GM18873 (cell line): Measurements from ENCODE around the gene KLHDC9.
"Not testable (repeated sequence)": the region's sequence is repeated elsewhere in the genome, so short reads cannot be mapped to it uniquely, and the experiment has no call there.

Source experiments
- ATAC-seq: cut with Tn5 transposase; IDR thresholded peaks from one replicate; pipeline ENCODE4 v1.9.1; 2021; ENCODE audit warnings: mild to moderate bottlenecking, moderate library complexity, moderate number of reproducible peaks; ENCODE audit not compliant: unreplicated experiment, low FRiP score

The KLHDC9 gene, protein sequence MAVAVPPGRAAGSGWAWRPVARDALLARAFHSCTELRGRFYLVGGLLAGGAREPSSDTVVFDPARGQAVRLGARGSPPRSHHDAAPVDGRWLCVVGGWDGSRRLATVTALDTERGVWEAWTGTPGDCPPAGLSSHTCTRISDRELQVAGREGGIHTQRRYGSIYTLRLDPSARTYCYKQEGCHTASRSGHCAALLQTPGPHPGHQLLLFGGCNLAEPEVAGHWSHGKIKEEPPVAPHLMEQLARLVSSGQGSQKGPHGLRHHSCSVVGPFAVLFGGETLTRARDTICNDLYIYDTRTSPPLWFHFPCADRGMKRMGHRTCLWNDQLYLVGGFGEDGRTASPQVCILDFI

DNA sequence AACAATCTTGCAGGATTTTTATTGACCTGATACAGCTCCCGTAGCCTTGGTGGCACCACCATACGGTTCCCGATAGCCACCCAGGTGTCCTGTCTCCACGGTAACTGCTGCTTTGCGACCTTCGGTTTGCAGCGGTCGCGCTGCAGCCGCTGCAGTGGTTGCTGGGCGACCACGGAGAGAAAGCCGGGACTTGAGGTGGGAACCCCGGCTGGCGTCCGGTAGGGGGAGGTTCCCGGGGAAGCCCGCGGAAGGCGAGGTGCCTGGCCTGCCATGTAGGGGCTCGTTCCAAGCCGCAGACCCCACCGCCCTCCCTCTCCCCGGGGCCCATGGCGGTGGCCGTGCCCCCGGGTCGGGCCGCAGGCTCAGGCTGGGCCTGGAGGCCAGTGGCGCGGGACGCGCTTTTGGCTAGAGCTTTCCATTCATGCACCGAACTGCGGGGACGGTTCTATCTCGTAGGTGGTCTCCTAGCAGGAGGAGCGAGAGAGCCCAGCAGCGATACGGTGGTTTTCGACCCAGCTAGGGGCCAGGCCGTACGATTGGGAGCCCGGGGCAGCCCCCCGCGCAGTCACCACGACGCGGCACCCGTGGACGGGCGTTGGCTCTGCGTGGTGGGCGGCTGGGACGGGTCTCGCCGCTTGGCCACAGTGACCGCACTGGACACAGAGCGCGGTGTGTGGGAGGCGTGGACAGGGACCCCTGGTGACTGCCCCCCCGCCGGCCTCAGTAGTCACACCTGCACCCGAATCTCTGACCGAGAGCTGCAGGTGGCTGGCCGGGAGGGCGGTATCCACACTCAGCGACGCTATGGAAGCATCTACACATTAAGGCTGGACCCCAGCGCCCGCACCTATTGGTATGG lies at the start of gene KLHDC9:
Gene KLHDC9, plus strand, starts transcription at position 152 of the 859 bp plus-strand sequence. Its CDS starts 175 bp downstream, at position 327.
- peak; percentile 57 for ATAC-seq

DNA sequence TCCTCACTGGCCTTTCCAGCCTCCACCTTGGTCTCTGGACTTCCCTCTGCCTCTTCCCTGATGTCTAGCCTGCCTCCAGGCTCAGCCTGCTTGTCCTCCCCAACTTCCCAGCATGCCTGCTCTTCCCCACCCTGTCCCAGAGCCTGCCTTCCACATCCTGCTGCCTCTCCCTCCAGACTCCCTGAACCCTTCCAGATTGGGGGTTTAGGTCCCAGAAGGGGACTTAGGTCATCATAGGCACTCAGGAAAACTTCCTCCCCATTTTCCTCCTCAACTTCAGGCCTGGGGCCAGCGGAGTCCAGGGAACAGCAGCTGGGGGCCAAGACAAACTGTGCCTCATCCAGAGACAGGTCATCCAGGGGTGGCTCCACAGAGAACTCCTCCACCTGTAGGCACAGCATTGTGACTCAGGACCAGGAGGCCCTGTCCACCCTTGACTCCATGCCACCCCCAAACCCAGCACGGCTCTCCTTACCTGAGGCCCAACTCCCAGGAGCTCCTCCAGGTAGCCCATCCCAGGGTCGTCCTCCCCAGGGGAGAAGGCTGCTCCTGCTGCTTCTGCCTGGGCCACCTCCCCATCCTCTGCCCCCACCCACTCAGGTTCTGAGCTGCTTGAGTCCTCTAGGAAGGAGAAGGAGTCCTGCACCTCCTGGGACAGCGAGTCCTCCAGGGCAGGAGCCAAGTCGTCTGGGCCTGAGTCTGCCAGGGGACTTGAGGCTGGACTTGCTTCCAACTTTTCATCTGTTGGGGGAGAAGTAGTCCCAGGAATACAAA lies 49.0 kb upstream of the KLHDC9 start:
- ATAC-seq: no peak

DNA sequence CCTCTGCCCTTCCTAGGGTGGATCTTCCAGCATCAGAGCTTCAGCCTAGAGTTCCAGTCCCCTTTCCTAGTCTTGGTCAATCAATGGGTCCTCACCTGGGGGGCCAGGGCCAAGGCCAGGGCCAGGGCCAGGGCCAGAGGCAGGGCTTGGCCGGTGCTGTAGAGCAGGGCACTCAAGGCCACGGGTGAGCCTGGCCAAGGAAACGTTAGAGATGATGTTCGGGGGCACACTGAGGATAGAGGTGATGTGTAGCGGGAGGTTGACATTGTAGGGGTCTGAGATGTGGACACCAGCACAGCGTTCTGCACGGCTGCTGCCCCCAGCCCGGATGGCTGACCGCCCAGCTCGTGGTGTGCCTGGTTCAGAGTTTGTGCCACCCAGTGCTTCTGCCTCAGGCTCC lies 46.9 kb upstream of the KLHDC9 start:
- ATAC-seq: no peak

DNA sequence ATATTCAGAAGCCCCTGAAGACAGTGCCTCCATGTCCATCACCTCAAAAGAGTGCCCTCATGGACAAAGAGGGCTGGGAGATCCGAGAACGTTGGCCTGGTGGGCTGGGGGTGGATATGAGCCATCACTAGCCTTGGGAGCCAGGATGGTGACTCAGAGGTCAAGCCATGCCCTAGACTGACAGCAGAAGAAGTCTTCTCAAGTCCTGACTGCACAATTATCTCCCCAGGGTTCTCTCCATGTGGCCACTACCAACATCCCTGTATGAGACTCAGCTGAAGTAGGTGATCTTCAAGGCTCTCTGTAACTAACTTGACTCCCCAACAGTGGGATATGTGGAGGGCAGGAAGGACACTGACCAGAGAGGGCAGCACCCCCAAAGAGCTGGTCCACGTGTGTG lies 45.3 kb upstream of the KLHDC9 start:
- no peak for ATAC-seq

DNA sequence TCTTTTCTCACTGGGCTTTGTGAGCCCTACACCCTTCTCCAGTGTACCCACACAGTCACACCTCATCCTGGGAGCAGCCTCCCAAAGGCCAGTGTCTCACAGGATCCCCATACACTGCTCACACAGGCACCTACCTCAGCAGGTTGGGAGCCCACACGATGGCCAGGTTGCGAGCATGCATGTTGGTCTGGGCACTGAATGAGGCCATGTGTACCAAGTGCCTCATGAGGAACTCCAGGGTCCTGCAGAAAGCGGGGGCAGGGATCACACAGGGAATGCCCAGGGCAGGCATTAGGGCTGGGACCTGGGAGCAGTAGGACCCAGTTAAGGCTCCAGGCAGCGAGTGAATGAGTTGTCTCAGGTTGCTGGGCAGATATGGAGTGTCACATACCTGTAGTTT lies 43.9 kb upstream of the KLHDC9 start:
- no peak for ATAC-seq

DNA sequence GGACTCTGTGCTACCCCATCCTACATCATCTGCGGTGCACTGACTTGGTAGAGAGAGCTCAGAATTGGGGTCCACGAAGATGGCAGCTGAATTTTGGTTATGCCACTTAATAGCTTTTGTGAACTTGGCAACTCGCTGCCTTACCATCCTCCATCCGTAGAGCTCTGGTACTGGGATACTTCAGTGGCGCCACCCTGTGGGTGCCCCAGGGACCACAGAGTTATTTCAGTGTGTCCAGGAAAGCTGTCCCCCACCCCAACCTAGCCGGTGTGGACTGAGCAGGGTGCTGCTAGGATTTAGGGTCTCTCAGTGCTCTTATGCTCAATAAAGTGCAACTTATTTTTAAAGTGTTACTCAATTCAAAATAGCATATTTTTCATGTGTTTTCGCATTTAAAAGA lies 43.4 kb upstream of the KLHDC9 start:
- ATAC-seq: no peak

DNA sequence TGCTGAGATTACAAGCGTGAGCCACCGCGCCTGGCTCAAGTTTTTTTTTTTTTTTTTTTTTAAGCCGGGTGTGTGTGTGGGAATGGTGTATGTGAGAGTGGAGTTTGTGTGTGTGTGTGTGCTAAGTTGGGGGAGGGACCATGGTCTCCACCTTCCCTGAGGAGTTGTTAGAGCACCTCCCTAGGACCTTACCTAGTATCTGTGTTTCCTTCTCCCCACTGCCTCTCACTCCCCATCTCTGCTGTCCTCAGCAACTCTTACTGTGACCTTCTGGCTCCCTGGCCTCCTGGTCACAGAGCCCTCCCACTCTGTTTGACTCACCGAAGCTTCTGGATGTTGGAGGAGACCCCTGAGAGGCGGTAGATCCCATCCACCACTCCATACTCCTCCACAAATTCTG lies 38.9 kb upstream of the KLHDC9 start:
- no peak for ATAC-seq

DNA sequence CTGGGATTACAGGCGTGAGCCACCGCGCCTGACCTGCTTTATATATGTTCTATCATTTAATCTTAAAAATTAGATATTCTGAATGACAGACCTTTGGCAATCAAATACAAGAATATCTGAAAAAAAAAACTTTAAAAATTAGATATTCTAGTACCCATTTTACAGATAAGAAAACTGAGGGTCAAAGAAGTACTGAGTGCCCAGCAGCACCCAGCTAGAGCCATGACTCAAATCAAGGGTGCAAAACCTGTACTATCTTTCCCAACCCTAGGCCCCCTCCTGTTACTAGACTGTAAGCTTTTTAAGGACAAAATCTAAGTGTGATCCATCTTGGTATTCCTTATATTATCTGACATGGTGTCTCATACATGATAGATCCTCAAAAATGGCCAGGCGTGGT lies 36.7 kb upstream of the KLHDC9 start:
- ATAC-seq: no peak

DNA sequence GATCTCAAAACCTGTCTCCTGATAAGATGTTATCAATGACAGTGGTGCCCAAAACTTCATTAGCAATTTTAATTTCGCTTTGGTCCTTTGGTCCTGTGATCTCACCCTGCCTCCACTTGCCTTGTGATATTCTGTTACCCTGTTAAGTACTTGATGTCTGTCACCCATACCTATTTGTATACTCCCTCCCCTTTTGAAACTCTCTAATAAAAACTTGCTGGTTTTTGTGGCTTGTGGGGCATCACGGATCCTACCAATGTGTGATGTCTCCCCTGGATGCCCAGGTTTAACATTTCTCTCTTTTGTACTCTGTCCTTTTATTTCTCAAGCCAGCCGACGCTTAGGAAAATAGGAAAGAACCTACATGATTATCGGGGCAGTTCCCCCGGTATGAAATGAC lies 34.2 kb upstream of the KLHDC9 start:
- not testable (repeated sequence) for ATAC-seq

DNA sequence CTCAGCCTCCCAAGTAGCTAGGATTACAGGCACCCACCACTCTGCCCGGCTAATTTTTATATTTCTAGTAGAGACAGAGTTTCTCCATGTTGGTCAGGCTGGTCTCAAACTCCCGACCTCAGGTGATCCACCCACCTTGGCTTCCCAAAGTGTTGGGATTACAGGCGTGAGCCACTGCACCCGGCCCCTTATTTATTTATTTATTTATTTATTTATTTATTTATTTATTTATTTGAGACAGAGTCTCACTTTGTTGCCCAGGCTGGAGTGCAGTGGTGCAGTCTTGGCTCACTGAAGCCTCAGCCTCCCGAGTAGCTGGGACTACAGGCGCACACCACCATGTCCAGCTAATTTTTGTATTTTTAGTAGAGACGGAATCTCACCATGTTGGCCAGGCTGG lies 32.5 kb upstream of the KLHDC9 start:
- ATAC-seq: not testable (repeated sequence)

DNA sequence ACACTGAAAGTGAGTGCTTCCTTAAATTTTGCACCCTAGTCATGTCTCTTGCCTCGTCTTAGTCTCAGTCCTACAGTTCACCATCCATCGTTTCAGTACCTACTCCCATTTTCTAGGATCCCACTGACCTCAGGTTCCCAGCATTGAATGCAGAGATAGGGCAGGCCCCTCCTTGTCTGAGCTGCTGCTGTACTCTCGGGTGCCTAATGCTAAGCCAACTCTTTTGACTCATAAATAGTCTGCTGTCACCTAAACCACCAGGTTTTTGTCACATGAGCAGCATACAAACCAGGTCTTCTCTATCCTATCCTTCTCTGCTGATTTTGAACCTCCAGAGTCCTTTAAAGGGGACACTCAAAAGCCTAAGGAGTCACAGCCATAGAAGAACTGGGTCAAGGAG lies 31.5 kb upstream of the KLHDC9 start:
- no peak for ATAC-seq

DNA sequence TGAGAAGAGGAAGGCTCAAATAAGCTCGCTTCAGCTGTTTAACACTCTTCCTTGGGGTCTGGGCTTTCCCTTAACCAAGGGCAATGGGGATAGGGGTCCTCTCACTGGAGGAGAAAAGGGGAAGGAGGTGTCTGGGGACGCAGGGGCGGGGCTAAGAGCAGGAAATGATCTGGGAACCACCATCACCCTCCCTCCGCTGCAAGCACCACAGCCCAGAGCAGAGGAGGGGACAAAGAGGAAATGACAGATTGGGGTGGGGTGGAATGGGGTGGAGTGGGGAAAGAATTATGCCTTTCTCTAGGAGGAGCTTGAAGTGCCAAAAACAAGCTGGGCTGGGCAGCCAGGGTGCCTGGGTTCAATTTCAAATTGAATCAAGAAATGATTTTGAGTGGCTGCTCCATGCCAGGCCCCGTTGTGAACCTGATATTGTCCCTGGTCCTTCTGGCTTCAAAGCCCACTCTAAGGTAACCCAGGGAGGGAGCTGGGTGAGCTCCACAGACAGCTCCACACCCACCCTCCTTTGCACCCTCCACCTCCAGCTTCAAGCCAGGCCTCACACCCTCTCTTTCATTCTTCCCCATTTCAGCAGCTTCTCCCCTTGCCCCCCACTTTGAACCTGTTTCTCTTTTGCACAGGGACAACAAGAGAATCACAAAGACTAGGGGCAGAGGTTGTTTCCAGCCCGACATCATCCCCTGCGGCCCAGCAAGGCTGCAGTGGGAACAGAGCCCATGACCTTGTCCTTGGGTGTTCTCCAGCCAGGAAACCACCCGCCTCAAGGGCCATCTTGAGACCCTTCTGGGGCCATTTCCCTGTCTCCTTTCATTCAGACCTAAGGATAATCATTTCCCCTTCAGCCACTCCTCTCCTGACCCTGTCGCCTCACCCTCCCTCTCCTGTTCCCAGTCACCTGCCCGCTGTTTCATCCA lies 29.6 kb upstream of the KLHDC9 start:
- peak; percentile 29 for ATAC-seq

DNA sequence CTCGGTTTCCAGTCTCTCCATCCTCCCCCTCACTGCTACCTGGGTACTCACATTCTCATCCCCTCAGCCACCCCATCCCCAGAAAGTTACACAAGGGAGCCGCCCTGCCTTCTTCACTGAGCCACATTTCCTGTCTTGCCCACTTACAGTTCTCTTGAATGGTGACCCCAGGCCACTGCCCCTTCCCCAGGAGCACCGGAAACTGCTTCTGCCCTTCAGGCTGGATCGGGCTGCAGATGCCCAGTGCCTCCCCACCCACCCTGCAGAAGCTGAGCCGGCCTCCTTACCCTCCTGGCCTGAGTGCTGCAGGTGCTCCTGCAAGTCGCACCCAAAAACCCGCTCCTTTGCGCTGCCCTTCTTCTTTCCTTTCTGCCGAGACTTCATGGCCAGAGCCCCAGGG lies 28.9 kb upstream of the KLHDC9 start:
- no peak for ATAC-seq

DNA sequence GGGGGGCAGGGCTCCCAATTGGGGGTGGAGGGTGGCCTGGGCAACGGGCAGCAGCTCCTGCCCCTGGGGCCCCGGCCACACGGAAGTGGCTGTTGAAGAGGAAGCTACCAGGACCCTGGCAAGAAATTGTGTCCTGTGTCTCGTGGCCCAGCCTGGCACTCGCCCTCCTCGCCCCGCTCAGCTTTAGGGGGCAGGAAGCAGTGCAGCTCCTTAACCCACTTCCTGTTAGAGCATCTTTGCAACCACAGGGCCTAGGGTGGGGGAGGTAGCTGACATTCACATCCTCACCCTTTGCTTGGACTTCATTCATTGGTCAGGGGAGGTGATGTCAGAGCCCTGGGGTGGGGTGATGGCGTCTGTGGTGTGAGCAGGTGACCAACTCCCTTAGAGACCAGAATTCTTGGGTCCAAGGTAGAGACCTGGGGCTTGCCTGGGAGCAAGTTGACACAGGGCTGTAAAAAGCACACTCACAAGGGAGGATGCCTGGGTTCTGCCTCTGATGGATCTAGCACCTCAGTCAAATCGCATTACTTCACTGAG lies 28.4 kb upstream of the KLHDC9 start, which contains the start of gene ARHGAP30:
Gene ARHGAP30, minus strand, starts transcription at position 161 of the 540 bp plus-strand sequence. CDS start 267 bp downstream, outside the sequence.
- ATAC-seq: peak; percentile 80

DNA sequence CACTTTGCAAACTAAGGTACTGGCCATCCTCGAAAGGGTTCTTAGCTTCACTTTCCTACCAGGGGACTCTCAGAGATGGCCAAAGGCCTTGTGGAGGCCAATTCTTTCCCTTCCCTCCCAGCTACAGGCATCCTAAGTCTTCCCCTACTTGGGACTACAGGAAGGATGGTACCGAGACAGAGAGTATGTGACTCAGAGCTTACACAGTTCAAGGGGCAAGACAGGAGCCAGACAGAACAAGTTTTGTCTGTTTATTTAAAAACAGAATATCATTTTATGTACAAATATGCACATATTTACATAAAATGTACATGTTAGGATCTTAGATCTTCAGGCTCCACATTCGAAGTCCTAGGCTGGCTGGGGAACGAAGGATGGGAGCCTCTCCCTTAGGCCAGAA lies 27.4 kb upstream of the KLHDC9 start:
- no peak for ATAC-seq

DNA sequence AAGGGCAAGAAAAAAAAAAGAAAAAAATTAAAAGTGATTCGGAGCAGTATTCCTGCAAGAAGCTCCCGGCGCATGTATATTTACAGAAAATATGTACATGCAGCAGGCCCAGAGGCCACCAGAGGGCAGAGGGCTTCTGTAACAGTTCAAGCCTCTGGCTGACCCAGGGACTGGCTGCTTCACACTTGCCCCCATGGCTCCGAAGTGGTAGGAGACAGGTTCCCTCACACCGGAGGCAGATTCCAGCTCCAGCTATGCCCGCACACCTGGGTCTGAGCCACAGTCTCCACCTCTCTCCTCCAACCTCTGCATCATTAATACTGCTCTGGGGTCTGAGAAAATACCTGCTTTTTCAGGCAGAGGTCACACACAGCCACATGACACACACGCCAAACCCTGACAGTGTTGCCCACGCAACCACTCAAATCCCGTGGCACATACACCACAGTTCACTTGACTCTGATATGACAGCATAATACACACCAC lies 26.2 kb upstream of the KLHDC9 start:
- ATAC-seq: no peak

DNA sequence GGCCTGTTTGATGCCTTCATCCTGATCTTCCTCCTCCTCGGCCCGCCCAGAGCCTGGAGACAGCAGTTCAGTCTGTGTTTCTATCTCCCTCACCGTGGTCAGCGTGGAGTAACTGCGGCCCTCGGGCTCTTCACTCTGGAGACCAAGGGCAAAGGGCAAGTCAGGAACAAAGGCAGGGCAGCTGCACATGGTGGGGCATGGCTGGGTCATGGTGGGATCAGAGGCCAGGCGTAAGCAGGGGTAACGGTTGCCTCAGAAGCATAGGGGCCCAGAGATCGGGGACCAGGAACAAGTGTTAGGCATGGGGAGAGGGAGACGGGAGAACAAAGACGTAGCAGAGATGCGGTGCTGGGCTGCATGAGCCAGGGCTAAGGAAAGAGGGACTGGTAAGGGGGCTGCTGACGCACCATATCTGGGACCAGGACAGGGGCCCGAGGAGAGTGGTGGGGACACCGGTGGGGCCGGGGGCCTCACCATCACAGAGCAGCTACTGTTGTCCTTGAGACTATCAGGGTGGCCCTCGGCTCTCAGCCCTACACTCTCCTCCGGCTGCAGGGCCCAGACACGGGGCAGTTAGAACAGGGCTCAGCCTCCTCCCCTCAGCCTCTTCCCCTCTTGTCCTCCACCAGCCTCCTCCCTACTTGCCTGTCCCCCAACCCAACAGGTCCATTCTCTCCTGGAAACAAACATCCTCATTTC lies 25.3 kb upstream of the KLHDC9 start:
- no peak for ATAC-seq

DNA sequence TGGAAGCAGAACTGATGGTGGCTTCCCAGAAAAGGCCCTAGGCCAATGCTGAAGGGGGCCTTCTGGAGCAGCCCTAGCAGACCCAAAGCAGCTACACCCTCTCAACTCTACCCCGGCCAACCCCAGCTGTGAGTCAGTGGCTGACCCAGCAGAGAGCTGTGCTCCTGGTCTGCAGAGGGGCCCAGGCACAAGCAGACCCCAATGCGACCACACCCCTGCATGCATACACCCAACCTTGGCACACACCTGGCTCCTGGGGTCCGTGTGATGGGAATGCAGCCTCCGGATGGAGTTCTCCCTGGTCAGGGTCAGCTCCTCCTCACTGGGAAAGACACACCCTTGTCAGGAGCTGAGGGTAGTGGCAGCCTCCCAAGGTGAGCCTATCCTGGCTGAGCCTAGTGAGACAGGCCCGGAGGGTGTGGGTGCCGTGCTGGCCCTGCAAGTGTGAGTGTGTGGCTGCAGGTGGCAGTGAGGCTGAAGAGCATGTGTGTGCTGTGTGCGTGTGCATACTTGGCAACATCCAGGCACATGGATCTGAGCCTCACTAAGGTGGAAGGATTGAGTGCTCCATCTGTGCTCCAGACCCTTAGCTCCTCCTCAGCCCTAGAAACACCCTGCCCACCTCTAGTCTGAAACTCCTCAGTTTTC lies 24.6 kb upstream of the KLHDC9 start:
- no peak for ATAC-seq
